Activated CD4-positive, alpha-beta T cell treated with anti-CD3 and anti-CD28 coated beads for 24 hours (primary cell): ENCODE data around the gene LASP1.

ENCODE experiments used
- DNase-seq, 2 donors: peaks; one replicate each; pipeline ENCODE4 v3.0.0-alpha.2; 2020; ENCODE audit warnings: low read depth in 2 of 2

The LASP1 gene

DNA sequence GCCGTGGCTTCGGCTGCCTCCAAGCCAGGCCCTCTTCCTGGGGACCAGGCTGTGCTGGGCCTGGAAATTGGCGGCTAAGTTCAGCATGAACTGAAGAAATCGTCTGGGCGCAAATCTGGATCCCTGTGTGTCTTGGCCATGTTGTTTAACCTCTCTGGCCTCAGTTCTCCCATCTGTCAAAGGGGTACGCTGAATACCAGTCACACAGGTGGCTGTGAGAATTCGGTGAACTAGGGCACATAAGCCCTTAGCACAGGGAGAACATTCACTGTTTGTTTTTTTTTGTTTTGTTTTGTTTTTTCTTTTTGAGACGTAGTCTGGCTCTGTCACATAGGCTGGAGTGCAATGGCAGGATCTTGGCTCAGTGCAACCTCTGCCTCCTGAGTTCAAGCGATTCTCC lies 19.0 kb downstream of the LASP1 start:
- no peak for DNase-seq

DNA sequence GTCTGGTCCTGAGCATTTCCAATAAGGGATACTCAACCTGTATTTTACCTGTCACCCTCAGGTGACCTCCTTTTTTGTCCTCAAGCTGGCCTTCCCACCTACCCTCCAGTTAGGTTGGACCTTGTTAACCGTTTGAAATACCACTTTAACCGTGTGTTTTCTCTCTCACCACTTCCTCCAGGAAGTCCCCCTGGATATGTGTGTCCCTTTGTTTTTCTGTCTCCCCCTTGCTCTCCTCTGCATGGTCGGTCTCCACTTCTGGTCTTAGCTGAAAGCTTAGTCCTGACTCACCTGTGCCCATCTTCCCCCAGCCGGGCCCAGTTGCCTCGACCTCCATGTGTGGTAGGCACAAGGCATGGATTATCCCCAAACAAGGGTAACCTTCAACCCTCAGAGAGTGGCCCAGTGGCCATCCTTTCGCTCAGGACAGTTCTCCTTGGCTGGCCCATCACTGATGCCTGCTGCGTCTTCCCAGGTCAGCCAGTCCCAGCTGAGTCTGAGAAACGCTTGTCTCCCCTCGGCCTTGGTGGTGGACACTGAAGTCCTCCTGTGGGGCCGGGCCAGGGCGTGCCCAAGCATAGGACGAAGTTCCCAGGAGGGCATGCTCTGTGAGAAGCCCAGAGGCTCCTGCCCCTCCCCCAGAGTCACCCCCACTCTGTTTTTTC lies 20.0 kb downstream of the LASP1 start:
- DNase-seq = no peak

DNA sequence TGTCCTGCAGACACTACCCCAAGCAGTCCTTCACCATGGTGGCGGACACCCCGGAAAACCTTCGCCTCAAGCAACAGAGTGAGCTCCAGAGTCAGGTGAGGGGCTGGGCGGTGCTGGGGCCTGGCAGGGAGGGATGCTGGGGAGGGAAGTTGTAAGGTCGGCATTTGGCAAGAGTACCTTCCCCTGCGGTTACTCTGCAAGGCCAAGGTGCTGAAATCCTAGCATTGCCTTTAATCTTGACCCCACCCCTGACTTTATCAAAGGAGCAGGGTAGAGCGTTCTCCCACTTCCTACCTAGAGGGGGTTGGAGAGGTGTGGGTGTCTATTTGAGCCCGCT lies 20.5 kb downstream of the LASP1 start:
- DNase-seq = no peak

DNA sequence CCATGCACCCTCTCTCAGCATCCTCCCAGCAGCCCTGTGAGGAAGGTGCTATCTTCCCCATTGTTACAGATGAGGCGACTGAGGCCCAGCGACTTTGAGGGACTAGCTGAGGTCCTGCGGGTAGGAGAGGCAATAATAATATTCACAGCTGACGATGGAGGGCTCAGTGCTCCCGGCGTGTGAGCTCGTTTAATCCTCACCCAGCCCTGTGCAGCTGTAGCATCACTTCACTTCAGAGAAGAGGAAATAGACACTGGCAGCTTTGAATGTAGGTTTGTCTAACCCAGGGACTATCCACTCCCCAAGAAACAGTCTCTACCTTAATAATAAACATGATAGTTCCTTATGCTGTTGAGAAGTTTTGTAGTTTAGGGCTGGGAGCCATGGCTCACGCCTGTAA lies 21.6 kb downstream of the LASP1 start:
- DNase-seq = no peak

DNA sequence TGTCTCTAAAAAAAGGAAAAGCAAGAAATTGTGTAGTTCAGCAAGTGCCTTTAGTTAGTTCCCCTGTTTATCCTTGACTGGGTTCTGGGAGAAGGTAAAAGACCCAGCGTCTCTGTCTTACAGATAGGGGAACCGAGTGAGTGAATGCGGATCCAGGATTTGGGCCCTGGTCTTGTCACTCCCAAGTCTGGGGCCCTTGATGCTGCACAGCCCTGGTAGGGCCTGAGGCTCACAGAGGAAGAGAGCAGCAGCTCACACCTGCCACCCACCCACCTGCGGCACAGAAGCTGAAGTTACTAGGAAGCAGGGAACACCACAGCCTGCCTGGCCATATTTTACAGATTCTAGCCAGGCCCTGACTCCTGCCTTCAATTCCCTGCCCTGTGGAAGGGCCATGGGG lies 22.2 kb downstream of the LASP1 start:
- no peak for DNase-seq

DNA sequence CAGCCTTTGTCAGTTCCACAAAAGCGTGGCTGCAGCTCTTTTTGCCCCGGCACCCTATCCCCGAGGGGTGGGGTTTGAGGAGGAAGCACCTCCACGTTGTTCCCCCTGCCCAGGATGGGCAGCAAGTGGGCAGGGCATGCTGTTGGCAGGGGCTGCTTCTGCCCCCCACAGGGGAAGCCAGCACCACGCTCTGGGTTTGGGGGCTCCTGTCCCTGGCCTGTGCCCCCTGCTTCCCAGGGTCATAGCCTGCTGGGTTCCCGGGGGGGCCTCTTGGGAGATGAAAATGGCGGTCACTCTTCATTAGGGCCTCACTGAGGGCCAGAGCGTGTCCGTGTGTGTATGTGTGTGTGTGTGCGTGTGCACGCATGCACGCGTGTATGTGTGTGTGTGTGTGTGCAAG lies 22.8 kb downstream of the LASP1 start:
- DNase-seq = no peak

DNA sequence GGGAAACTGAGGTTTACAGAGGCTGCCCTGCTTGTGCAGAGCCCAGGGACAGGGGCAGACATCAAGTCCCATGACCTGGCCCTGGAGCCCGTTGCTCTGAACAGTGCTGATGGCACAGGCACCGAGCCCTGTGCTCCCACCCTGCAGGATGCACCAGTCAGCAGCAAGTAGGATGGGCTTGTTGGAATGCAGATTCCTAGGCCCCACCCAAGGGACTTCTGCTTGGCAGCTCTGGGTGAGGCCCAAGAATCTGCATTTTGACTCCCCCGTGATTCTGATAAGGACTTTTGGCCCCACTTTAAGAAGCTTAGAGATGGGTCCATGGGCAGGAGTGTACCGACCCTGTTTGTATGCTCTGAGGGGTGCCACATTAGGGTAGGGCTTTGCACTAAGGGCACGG lies 23.3 kb downstream of the LASP1 start:
- DNase-seq = no peak

DNA sequence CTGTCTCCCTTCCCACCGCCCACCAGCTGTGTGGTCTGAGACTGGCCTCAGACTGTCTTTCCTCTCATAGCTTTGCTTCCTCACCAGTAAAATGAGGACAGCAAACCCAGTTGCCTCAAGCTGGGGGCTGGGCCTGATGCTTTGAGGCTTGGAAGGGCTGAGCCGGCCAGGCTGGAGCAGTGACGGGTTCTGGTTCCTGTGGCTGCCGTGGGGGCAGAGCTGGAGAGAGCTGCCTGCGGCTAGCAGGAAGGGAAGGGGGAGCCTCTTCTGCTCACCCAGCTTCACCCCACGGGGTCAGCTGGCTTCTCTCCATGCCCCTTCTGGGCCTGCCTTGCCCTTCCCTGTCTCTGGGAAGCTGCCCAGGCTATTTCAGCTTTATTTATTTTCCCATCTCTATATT lies 23.7 kb downstream of the LASP1 start:
- peak in 1 of 2 donors; percentile 27 for DNase-seq

DNA sequence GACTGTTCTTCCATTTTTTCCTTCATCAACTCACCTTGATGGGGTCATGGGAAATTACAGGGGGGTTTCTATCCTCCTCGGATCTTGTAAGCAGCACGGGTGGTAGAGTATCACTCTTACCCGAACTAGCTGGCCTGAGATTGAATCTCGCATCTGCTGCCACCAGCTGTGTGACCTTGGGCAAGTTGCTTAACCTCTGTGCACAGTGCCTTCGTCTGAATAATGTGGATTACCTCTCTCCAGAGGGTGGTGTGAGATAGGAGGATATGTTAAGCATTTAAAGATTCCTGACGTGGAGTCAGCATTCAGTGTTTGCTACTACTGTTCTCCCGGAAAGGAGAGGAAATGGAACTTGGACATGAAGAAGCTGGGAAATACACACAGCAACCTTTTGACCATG lies 24.4 kb downstream of the LASP1 start:
- no peak for DNase-seq

DNA sequence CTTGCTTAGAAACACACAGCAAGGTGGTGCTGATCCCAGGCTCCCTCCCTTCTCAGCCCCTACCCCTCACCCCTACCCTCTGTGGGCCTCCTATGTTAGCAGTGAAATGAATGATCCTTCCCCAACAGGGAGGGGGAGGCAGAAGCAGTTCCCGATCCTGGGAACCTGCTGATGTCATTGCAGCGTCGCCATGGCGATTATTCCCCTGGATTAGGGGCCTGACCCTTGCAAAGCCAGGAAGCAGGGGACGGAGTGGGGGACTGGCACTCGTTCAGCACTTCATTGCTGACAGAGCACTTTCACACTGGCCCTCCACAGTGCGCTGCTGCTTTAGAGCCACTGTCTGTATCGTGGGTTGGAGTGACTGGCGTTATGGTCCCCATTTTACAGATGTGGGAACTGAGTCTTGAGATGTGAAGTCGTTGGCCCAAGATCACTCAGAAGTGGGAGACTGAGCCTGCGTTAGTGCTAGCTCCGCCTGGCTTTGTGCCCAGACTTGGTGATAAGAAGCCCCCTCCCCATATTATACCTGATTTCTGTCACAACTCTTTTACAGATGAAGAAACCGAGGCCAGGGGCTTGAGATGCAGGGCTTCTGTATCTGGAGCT lies 26.6 kb downstream of the LASP1 start:
- no peak for DNase-seq

DNA sequence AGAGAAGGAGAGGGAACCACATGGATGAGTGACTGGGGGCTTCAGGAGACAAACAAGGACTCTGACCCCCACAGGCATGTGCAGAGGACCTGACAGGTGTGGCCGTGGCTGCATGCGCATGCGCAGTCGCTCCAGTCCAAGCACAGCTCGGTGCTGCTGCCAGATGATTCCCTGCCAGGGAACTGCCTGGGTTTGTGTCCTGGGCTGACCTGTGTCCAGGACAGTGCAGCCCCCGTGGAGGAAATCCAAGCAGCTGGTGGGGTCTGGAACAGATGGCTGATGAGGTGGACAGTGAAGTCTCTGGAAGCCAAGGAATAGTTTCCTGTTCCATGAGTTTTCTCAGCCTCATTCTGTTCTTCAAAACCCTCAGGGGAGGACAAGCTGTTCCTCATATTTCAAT lies 27.3 kb downstream of the LASP1 start:
- DNase-seq = no peak

DNA sequence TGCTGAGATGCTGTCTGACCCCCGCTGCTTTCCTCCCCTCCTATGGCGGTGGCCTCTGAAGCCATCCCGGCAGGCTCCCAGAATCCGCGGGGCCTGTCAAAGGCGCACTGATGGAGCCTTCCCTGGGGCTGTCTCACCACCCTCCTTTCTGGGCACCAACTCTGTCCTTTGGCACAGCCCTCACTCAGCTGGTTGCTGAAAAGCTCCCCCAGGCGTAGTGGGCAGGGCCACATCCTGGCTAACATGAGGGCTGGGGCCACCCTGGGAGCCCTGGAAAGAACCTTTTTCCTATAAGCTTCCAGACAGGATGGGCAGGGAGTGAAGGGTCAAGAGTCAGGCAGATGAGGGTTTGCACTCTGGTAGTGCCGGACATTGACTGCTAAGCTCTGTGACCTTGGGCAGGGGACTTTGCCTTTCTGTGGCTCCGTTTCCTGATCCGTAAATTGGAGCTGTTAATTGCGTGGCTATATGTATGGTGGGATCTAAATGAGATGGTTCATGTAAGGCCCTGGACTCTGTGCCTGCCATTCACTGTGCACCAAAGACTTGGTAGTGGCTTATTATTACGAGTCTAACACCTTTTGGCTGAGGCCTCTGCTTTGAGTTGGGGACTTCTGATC lies 27.9 kb downstream of the LASP1 start:
- no peak for DNase-seq

DNA sequence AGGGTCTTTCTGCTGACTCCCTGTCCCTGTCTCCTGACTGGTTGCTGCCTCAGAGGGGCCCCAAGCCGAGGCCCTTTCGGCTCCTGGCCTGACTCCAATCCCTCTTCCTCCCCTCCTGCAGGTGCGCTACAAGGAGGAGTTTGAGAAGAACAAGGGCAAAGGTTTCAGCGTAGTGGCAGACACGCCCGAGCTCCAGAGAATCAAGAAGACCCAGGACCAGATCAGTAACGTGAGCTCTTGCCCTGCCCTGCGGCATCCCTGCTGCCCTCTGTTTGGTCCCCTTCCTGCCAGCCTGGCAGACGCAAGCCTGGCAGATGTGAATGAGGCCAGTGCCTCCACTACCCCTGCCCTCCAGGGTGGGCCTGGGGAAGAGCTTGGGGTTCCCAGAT lies 28.4 kb downstream of the LASP1 start:
- no peak for DNase-seq

DNA sequence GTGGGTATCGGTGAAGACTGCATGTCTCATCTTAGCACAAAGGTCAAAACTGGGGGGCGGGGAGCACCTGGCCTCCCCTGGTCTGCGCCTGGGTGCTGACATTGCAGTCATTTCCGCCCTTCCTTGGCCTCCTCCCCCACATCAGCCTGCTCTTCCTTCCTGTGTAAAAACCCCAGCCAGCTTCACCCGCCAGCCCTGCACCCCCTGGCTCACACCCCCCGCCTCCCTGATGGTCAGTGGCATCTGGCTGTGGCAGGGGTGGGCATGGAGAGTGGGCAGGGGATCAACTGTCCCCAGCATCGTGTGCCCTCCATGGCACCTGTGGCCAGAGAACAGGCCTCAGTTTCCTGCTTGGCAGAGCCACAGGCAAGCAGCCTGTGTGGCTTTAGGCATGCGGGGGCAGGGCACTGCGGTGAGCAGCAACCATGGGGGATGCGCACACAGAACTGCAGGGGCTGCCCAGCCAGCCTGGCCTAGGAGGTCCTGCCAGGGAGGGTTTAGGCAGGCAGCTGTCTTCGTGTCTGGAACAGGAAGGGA lies 29.0 kb downstream of the LASP1 start:
- DNase-seq = peak; percentile 78 to 80

DNA sequence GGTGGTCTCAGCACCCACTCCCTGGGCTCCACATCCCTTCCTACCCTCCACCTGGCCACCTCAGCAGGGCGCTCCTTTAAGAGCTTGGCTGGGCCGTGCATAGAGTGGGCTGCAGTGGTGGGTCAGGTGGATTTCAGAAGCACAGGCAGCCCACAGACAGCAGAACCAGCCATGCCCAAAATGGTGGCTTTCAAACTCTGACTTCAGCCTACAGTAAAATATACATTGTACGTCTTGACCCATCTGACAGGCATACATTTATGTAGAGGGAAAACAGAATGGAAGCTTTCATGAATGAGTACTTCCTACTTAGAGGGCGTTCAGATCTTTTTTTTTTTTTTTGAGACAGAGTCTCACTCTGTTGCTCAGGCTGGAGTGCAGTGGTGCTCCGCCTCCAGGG lies 29.6 kb downstream of the LASP1 start:
- no peak for DNase-seq

DNA sequence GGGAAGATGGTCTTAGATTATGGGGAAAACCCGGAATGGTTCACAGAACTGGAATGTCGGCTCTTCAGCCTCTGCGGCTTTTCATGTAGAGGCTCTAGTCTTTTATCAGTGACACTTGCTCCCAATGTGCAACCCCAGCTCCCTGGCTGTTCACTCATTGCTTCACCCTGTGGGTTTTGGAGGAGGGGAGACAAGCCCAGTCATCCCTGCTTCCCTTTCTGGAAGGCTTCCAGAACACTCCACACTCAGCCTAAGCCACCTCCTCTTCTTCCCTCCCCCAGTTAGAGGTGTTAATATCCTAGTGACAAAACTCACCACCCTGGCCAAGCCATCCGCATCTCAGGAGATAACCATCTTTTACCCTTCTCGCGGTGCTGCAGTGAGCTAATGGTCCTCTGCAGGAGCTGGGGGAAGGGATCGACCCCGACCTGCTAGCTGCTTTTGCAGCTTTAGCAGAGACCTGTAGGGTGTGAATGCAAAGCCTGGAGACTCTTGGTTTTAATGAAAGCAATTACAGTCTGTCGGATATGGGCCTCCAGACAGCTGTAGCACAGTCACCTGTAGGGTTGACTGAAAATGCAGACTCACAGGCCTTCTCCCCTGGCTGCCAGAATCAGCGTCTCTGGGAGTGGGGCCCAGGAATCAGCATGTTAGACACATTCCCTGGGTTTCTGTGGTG lies 31.3 kb downstream of the LASP1 start:
- no peak for DNase-seq

DNA sequence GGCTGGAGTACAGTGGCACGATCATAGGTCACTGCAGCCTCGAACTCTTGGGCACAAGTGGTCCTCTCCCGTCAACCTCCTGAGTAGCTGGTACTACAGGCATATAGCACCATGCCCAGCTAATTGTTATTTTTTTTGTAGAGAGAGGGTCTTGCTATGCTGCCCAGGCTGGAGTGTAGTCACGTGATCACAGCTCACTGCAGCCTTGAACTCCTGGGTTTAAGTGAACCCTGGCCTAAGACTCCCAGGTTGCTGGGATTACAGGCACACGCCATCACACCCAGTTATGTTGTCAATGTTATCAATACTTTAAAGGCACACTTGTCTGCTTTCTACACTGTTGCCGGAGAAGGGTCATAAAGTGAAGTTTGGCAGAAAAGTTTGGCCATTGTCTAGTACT lies 33.5 kb downstream of the LASP1 start:
- DNase-seq = no peak

DNA sequence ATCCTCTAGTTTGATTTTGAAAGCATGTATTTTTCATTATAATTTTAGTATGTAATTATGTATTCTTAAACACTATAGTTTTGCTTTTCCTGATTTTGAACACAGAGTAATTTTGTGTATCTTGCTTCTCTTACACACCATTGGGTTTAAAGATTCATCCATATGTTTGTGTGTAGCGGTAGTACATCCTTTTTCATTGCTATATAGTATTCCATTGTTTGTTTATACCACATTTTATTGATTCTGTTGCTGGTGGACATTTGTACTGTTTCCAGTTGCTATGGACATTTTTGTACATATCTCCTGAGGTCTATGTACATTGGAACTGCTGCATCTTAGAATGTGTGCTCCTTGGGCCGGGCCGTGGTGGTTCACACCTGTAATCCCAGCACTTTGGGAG lies 35.0 kb downstream of the LASP1 start:
- DNase-seq = no peak

DNA sequence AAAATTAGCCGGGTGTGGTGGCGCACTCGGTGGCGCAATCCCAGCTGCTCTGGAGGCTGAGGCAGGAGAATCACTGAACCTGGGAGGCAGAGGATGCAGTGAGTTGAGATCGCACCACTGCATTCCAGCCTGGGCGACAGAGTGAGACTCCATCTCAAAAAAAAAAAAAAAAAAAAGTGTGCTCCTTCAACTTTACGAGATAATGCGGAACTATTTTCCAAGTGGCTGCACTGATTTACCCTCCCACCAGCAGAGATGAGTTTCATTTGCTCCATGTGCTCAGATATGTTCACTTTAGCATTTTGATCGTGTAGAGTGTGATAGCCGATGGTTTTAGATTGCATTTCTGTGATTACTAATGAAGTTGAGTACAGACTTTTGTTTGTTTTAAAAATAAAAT lies 35.5 kb downstream of the LASP1 start:
- no peak for DNase-seq

DNA sequence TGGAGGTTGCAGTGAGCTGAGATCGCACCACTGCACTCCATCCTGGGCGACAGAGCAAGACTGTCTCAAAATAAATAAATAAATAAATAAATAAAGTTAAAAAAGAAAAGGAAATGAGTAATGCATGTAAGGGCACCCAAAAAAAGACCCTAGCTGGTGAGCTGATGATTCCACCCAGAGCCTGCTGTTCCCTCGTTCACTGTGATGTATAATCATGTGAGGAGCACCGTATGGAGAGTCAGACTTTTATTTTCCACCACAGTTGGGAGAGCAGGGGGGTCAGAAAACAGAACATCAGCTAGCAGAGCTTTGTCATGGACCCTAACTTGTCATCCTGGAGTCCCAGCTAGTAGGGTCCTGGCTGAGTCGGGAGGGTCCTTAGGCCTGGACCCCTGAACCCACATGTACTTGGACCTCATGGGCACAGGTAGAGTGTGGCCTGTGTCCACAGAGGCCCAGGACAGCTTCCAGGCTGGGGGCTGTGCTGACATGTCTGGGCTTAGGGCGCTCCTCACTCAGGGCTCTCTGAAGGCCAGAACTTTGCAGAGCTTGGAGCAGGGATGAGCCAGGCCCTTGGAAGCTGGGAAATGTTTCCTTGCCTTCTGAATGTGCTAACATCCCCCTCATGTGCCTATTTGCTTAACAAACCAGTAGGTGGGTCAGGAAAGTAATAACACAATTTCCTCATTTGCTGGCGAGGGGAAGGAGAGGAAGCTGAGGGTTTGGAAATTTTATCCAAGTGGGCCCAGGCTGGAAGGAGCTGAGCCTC lies 36.8 kb downstream of the LASP1 start:
- DNase-seq = no peak

DNA sequence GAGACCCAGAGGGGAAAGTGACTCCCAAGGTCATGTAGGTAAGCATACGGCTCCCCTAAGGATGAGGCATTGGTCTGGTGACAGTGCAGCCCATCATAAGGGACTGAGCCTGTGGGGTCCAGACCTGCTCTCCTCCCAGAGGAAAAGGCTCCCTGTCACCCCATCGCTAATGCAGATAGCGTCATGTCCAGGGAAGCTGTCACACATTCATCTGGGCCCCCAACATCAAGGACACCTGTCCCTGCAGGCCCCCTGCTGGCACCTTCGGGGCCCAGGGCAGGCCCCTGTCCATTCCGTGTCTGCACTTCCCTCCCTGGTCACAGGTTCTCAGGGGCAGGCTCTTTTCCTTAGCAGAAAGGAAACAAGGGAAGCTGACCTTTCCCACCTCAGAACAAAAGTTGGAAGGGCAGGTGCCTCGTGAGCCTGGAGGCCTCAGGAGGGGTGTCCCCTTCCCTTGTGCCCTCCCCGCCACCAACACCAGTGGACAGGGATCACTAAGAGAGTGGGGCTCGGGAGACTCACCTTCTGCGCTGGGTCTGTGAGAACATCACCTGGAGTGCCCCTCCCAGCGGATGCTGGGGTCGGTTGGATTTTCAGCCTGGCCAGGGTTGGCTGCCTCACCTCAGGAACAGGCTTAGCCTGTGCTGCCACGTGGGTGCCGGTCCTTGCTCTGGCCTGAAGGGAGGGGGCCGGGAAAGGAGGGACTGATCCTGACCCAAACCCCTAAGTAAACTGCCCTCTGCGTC lies 38.2 kb downstream of the LASP1 start:
- no peak for DNase-seq
